GM18505 (cell line): ENCODE measurements around the gene FBXL13.
"Not testable (repeated sequence)": the region's sequence is repeated elsewhere in the genome, so short reads cannot be mapped to it uniquely, and the experiment has no call there.

Source experiments
- ATAC-seq: cut with Tn5 transposase; IDR thresholded peaks from one replicate; pipeline ENCODE4 v1.9.1; 2021; ENCODE audit not compliant: unreplicated experiment
- POLR2A ChIP-seq: IDR thresholded peaks from 4 replicates; pipeline ENCODE4 v1.6.1; 2011; ENCODE audit warnings: borderline replicate concordance; ENCODE audit not compliant: insufficient read depth, insufficient read length; ENCODE audit errors: extremely low read depth

The FBXL13 gene

DNA sequence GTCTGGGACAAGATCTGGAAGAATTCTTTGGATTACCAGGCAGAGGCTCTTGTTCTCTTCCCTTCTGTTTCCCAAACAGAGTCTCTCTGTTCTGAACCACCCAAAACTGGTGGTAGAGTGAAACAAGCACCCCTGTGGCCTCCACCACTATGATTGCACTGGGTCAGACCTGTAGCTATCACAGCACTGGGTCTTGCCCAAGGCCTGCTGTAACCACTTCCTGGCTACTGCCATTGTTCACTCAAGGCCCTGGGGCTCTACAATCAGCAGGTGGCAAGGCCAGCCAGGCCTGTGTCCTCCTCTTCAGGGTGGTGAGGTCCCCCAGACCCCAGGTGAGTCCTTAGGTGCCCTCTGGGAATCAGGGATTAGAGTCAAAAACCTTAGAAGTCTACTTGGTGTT, 165.9 kb downstream of the FBXL13 start:
- no peak for ATAC-seq
- TF ChIP-seq POLR2A = no peak

DNA sequence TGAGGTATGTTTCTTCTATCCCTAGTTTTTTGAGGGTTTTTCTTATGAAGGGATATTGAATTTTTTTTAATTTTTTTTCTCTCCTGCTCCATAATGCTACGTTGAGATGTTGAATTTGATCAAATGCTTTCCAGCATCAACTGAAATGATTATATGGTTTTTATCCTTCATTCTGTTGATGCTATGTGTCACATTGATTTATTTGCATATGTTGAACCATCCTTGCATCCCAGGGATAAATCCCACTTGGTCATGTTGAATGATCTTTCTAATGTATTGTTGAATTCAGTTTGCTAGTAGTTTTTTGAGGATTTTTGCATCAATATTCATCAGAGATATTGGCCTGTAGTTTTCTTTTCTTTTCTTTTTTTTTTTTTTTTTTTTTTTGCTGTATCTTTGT, 171.0 kb downstream of the FBXL13 start:
- not testable (repeated sequence) for ATAC-seq

DNA sequence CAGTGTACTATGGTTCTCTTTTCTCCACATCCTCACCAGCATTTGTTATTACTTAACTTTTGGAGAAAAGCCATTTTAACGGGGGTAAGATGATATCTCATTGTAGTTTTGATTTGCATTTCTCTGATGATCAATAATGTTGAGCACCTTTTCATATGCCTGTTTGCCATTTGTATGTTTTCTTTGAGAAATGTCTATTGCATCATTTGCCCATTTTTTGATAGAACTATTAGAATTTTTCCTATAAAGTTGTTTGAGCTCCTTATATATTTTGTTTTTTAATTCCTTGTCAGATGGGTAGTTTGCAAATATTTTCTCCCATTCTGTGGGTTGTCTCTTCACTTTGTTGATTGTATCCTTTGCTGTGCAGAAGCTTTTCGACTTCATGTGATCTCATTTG, 172.5 kb downstream of the FBXL13 start:
- not testable (repeated sequence) for ATAC-seq

DNA sequence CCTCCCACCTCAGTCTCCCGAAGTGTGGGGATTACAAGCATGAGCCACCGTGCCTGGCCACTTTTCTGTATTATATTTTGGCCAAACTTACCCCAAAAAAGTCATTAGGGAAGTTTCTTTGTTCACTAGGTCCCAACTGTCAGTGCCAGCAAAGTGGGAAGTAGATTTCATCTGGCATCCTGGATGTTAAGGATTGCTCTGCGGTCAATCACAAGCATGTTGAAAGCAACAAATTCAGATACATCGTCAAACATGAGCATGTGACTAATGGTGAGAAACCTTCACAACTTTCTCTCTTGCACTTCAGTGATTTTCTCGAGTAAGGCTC, 176.1 kb downstream of the FBXL13 start:
- ATAC-seq = no peak
- no peak for TF ChIP-seq POLR2A

DNA sequence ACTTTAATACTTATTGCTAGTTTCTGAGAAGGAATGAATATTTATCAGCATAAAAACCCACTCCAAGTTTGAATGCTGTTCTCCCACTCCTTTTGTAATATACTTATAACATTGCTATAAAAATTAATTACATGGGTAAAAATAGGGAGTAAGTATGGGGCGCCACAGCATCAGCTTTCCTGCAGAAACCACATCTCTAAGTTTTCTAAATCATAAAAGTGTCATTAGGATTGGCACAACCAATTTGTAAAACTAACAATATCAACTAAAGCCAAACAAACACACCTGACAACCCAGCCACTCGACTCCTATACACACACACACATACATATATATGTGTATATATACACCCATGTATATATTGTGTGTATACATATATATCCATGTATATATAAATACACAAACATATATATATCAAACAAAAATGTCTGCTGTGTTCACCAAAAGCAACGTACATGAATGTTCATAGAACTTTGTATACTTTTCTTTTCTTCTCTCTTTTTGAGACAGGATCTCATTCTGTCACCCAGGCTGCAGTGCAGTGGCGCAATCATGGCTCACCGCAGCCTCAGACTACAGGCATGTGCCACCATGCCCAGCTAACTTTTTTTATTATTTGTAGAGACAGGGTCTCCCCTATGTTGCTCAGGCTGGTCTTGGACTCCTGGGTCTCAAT, 176.6 kb downstream of the FBXL13 start:
- TF ChIP-seq POLR2A = no peak
- no peak for ATAC-seq

DNA sequence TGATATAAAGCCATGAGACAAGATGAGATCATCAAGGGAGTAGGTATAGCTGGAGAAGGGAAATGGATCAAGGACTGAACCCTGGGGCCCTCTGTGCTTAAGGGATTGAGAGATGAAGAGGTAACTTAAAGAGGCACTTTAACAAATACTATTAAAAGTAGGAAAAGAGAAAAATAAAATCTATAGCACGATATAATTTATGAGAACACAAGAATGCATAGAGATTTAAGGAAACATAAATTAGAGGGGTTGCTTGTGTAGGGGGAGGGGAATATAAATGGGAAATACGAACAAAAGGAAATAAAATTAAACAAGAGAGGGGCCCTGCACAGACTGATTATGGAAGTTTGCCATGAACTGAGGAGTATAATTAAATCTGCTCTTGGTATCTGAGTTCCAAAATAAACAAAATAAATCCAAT, 177.4 kb downstream of the FBXL13 start:
- no peak for TF ChIP-seq POLR2A
- ATAC-seq = no peak

DNA sequence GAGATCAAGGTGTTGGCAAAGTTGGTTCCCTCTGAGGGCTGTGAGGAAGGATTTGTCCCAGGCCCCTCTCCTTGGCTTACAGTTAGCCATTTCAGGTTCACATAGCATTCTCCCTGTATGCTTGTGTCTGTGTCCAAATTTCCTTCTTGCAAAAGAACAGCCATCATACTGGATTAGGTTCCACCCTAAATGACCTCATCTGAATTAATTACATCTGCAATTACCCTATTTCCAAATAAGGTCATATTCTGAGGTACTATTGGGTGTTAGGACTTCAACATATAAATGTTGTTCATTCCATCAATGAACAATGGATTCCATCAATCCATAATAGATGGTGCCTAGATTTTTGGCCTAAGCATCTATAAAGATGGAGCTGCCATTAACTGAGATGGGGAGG, 178.0 kb downstream of the FBXL13 start:
- TF ChIP-seq POLR2A = no peak

DNA sequence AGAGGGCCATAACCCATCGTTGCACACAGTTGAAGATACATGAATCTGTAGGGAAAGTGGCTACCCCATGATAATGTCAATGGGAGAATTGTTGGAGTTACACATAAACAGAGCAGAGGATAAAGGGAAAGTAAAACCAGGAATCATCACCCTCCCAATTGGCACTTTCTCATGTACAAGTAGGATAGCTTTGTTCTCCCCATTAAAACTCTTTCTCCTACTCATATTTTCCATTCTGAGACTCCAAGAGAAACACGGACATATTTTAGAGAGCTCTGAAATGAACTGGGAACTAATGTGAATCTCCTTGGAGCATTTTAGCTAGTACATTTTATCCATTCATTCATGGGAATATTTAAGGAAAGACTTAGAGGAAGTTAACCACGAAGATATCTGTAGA, 179.0 kb downstream of the FBXL13 start:
- no peak for TF ChIP-seq POLR2A
- no peak for ATAC-seq

More for the DNA sequence above, 178.0 kb downstream of the FBXL13 start:
- no peak for ATAC-seq

DNA sequence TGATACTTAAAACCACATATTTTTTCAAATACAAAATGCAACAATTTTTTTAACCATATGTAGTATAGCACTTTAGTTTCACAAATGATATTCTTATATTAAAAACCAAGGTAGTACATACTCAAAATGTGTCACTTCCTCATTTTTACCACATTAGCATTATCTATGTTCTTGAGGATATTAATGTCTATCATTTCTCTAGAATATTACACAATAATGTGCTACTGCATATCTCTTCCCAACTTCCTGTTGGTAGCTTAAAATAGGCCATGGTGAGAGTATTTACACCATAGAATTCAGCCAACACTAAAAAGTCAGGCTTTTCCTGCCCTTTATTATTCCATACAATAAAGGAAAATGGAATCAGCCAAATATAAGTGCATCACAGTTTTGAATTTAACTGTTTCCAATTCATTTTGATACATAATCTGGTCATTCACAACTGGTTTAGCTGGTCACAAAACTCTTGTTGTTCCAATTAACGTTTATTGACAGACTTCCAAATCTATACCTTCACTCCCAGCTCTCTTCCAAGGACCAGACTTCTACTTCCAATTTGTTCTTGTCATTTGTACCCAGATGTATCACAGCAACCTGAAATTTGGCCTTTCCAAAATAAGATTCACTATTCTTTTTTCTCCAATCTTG, 181.8 kb downstream of the FBXL13 start:
- ATAC-seq = no peak
- no peak for TF ChIP-seq POLR2A

DNA sequence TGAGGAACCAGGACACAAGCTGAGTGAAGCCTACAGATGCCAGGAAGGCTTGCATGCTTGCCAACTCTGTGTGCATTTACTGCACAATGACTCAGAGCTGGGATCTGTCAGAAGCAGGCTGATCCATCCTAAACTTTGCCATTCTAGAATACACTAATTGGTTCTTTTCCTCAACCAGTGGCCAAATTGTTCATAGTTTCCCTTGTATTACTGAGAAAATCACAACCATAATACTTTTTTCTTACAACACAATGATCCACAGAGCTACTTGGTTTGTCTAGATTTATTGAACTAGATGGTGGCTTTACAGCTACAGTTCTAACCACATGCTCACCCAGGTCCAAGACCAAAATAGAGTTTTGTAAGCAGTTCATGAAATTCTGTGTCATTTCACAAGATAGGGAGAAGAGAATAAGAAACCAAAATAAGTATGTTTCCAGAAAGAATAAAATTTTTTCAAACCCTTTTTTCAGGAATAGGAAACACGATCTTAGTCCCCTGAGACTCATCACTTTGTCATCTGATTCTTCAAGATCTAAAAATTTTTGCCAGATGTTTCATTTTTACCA, 182.8 kb downstream of the FBXL13 start:
- TF ChIP-seq POLR2A = no peak
- no peak for ATAC-seq

DNA sequence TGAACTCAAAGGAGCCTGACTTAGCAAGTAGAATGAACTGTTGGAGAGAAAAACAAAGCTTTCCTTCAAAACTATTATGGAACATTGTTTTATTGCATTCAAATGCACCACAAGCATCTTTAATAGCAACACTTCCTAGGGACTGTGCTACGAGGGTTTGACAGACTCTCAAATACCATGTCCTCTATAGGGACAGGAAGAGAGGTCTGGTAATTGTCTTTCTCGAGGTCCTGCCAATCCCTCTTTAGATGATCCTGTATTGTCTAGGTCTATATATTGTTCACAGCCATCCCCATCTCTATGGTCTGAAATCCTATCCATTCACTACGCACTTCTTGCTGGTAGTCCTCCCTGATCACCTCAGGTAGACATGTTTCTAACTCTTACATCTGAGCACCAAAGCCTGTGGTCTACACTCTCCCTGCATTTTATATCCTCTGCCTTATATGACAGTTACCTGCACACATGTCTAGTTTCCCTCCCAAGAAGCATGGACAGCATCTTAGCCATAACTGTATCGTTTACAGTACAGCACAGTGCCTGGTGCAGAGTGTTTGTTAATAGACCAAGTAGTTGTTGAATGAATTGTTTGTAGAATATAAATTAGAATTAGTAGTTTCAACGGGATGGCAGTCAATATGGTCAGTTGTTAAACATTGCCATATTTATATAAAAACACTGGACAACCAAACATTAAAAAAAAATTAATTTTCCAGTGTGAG, 183.5 kb downstream of the FBXL13 start:
- TF ChIP-seq POLR2A = no peak
- ATAC-seq = no peak

DNA sequence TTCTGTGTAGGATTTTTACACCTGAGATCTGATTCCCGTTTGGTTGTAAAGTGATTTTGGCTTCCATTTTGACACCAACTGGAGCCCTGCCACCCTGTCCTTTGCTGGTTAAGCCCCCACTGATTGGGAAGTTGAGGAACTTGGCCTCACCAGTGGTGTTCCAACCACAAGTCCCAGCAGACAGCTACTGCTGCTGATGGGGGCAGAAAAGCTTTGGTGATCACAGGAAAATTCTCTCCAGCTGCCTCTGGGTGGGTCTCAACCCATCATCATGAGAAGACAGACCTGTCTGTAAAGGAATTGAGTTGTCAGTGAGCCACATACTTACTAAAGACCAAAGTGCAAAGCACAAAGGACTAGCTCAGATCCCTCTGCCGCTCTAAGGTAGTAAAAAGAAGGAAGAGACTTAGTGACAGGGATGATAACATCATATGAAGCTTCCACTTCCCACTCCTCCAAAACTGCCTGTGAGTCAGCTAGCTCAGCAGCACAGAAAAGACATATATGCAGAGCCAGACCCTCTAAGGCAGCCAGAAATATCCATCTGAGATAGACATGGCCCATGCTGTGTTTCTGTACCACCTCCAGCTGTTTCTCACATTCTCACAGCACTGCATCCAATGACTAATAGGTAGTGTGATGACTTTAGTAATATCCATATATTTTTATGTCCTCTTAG, 184.2 kb downstream of the FBXL13 start:
- TF ChIP-seq POLR2A = no peak
- no peak for ATAC-seq

DNA sequence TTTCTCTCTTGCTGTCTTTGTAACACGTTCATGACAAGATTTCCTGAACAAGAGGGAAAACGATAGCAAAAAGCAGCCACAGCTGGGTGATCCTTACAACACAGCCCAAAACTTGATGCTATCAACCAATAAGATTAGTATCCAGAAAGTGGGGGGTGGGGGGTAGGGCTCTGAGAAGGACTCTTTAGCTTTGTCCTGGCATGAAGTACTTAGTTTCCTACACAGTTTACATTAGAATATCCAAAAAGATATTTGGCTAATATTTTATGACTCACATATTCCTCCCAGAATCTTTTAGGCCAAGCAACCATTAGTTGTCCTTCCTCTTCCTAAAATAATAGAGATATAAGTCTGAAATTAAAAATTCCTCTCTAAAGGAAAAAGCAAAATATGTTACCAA, 184.7 kb downstream of the FBXL13 start:
- ATAC-seq = no peak
- TF ChIP-seq POLR2A = no peak
